Measurements from ENCODE around the gene MRPS27.

MRPS27 gene

DNA sequence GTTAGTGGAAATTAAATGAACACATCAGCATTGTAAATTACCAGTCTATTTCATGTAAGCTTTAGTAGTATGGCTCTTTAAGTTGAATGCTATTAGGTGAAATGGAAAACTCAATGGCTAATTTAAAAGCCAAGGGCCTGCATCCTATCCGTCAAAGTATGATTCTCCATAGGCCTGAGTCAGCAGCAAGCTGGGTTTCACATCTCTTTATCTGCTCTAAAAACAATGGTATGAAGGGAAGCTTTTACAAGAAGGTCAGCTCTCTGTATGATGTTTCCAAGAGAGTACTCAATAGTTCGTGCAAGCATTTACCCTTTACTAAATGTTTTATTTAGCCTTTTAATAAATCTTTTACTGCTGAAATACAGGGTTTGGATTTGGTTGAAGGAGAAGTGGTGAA, 149.9 kb downstream of the MRPS27 start:
- no peak for ATAC-seq (ENCODE audit: low read depth)
- H3K4me3 ChIP-seq (ENCODE audit: severe bottlenecking): no peak overlapping the region
- no peak for DNase-seq (ENCODE audit: low spot score)
- no peaks in the 10 kb centered on the region for H3K4me1 ChIP-seq (ENCODE audit: insufficient read depth, poor library complexity, severe bottlenecking)
- no peaks in the 10 kb centered on the region for H3K9me3 ChIP-seq (ENCODE audit: severe bottlenecking)
- TF ChIP-seq, protein P1, sequence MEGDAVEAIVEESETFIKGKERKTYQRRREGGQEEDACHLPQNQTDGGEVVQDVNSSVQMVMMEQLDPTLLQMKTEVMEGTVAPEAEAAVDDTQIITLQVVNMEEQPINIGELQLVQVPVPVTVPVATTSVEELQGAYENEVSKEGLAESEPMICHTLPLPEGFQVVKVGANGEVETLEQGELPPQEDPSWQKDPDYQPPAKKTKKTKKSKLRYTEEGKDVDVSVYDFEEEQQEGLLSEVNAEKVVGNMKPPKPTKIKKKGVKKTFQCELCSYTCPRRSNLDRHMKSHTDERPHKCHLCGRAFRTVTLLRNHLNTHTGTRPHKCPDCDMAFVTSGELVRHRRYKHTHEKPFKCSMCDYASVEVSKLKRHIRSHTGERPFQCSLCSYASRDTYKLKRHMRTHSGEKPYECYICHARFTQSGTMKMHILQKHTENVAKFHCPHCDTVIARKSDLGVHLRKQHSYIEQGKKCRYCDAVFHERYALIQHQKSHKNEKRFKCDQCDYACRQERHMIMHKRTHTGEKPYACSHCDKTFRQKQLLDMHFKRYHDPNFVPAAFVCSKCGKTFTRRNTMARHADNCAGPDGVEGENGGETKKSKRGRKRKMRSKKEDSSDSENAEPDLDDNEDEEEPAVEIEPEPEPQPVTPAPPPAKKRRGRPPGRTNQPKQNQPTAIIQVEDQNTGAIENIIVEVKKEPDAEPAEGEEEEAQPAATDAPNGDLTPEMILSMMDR (IDR thresholded peaks at IDR 0.05; ENCODE audit: poor library complexity, severe bottlenecking): no peak
- H3K27ac ChIP-seq (ENCODE audit: poor library complexity, severe bottlenecking): no peak overlapping the region
- peaks cover 3% of the 10 kb centered on the region; the same call in 1 of the 2 replicates for H3K36me3 ChIP-seq (ENCODE audit: low read depth)
- no peaks in the 10 kb centered on the region for H3K27me3 ChIP-seq (ENCODE audit: insufficient read depth, poor library complexity, severe bottlenecking)
